ENCODE results near the gene RET.

The RET gene

GRCh38 chr10:43166207-43166879 is 89.5 kb downstream of the RET start:
- Histone ChIP-seq H3K9ac (ENCODE audit: insufficient read length) (no peak overlapping the region), H3K27ac (no peak overlapping the region)

GRCh38 chr10:43166880-43167497 is 90.1 kb downstream of the RET start:
- Histone ChIP-seq H3K4me3 (no peak overlapping the region), H3K36me3 (ENCODE audit: insufficient read depth, low read length) (no peaks in the 10 kb centered on the region), H3K9me3 (ENCODE audit: low read depth, low read length) (no peaks in the 10 kb centered on the region), H3K9ac (ENCODE audit: insufficient read length) (no peak overlapping the region), H3K27ac (no peak overlapping the region)
- TF ChIP-seq EZH2 (IDR thresholded peaks at IDR 0.05) (no peak), POLR2AphosphoS5 (IDR thresholded peaks at IDR 0.05; ENCODE audit: borderline replicate concordance, low read depth, low read length) (no peak), FOXP2 (optimal IDR thresholded peaks at IDR 0.05; ENCODE audit: control extremely low read depth, extremely low read length, insufficient read depth) (no peak)
- DNase-seq (ENCODE audit: low read depth, low spot score), result no peak

More at GRCh38 chr10:43166207-43166879, 89.5 kb downstream of the RET start:
- Histone ChIP-seq H3K36me3 (ENCODE audit: insufficient read depth, low read length) (no peaks in the 10 kb centered on the region), H3K4me3 (no peak overlapping the region), H3K9me3 (ENCODE audit: low read depth, low read length) (no peaks in the 10 kb centered on the region)
- DNase-seq (ENCODE audit: low read depth, low spot score), result no peak
- TF ChIP-seq POLR2AphosphoS5 (IDR thresholded peaks at IDR 0.05; ENCODE audit: borderline replicate concordance, low read depth, low read length), result no peak
- no peak for TF ChIP-seq EZH2 (IDR thresholded peaks at IDR 0.05)
- no peak for TF ChIP-seq FOXP2 (optimal IDR thresholded peaks at IDR 0.05; ENCODE audit: control extremely low read depth, extremely low read length, insufficient read depth)

- no peak for TF ChIP-seq EZH2 (IDR thresholded peaks at IDR 0.05)
- no peak for TF ChIP-seq FOXP2 (optimal IDR thresholded peaks at IDR 0.05; ENCODE audit: control extremely low read depth, extremely low read length, insufficient read depth)
- TF ChIP-seq POLR2AphosphoS5 (IDR thresholded peaks at IDR 0.05; ENCODE audit: borderline replicate concordance, low read depth, low read length), result no peak
- H3K4me3 ChIP-seq, result no peak overlapping the region
- H3K9ac ChIP-seq (ENCODE audit: insufficient read length), result no peak overlapping the region
- H3K9me3 ChIP-seq (ENCODE audit: low read depth, low read length), result no peaks in the 10 kb centered on the region
- no peak for DNase-seq (ENCODE audit: low read depth, low spot score)
- no peaks in the 10 kb centered on the region for H3K36me3 ChIP-seq (ENCODE audit: insufficient read depth, low read length)
- H3K27ac ChIP-seq, result no peak overlapping the region
These were observed 90.6 kb downstream of the RET start for GRCh38 chr10:43167498-43167889.

- DNase-seq (ENCODE audit: low read depth, low spot score), result no peak
- Histone ChIP-seq H3K27ac (no peak overlapping the region), H3K9me3 (ENCODE audit: low read depth, low read length) (no peaks in the 10 kb centered on the region), H3K36me3 (ENCODE audit: insufficient read depth, low read length) (no peaks in the 10 kb centered on the region), H3K9ac (ENCODE audit: insufficient read length) (no peak overlapping the region), H3K4me3 (no peak overlapping the region)
- TF ChIP-seq POLR2AphosphoS5 (IDR thresholded peaks at IDR 0.05; ENCODE audit: borderline replicate concordance, low read depth, low read length), result no peak
- TF ChIP-seq EZH2 (IDR thresholded peaks at IDR 0.05), result no peak
- no peak for TF ChIP-seq FOXP2 (optimal IDR thresholded peaks at IDR 0.05; ENCODE audit: control extremely low read depth, extremely low read length, insufficient read depth)
These were observed 93.6 kb downstream of the RET start for GRCh38 chr10:43170491-43170890.

GRCh38 chr10:43172645-43173044 is 95.8 kb downstream of the RET start:
- Histone ChIP-seq H3K36me3 (ENCODE audit: insufficient read depth, low read length) (peaks cover under 1% of the 10 kb centered on the region; the same call in 1 of the 2 replicates), H3K4me3 (no peak overlapping the region), H3K9me3 (ENCODE audit: low read depth, low read length) (no peaks in the 10 kb centered on the region), H3K27ac (no peak overlapping the region), H3K9ac (ENCODE audit: insufficient read length) (no peak overlapping the region)
- DNase-seq (ENCODE audit: low read depth, low spot score), result no peak
- TF ChIP-seq POLR2AphosphoS5 (IDR thresholded peaks at IDR 0.05; ENCODE audit: borderline replicate concordance, low read depth, low read length), result no peak
- no peak for TF ChIP-seq EZH2 (IDR thresholded peaks at IDR 0.05)
- no peak for TF ChIP-seq FOXP2 (optimal IDR thresholded peaks at IDR 0.05; ENCODE audit: control extremely low read depth, extremely low read length, insufficient read depth)

GRCh38 chr10:43173120-43173519 is 96.3 kb downstream of the RET start:
- Histone ChIP-seq H3K36me3 (ENCODE audit: insufficient read depth, low read length) (peaks cover 5% of the 10 kb centered on the region; the same call in 1 of the 2 replicates), H3K9me3 (ENCODE audit: low read depth, low read length) (no peaks in the 10 kb centered on the region), H3K9ac (ENCODE audit: insufficient read length) (no peak overlapping the region), H3K4me3 (no peak overlapping the region), H3K27ac (no peak overlapping the region)
- TF ChIP-seq POLR2AphosphoS5 (IDR thresholded peaks at IDR 0.05; ENCODE audit: borderline replicate concordance, low read depth, low read length) (no peak), FOXP2 (optimal IDR thresholded peaks at IDR 0.05; ENCODE audit: control extremely low read depth, extremely low read length, insufficient read depth) (no peak), EZH2 (IDR thresholded peaks at IDR 0.05) (no peak)
- no peak for DNase-seq (ENCODE audit: low read depth, low spot score)

- Histone ChIP-seq H3K27ac (no peak overlapping the region), H3K9ac (ENCODE audit: insufficient read length) (no peak overlapping the region), H3K36me3 (ENCODE audit: insufficient read depth, low read length) (peaks cover 5% of the 10 kb centered on the region; the same call in 1 of the 2 replicates), H3K4me3 (no peak overlapping the region), H3K9me3 (ENCODE audit: low read depth, low read length) (no peaks in the 10 kb centered on the region)
- no peak for DNase-seq (ENCODE audit: low read depth, low spot score)
- no peak for TF ChIP-seq POLR2AphosphoS5 (IDR thresholded peaks at IDR 0.05; ENCODE audit: borderline replicate concordance, low read depth, low read length)
These were observed 98.1 kb downstream of the RET start for GRCh38 chr10:43174969-43175368.

- Histone ChIP-seq H3K9me3 (ENCODE audit: low read depth, low read length) (no peaks in the 10 kb centered on the region), H3K4me3 (no peak overlapping the region), H3K36me3 (ENCODE audit: insufficient read depth, low read length) (peaks cover 5% of the 10 kb centered on the region; the same call in 1 of the 2 replicates), H3K27ac (no peak overlapping the region), H3K9ac (ENCODE audit: insufficient read length) (no peak overlapping the region)
- TF ChIP-seq POLR2AphosphoS5 (IDR thresholded peaks at IDR 0.05; ENCODE audit: borderline replicate concordance, low read depth, low read length), result no peak
- no peak for TF ChIP-seq FOXP2 (optimal IDR thresholded peaks at IDR 0.05; ENCODE audit: control extremely low read depth, extremely low read length, insufficient read depth)
- TF ChIP-seq EZH2 (IDR thresholded peaks at IDR 0.05), result no peak
- DNase-seq (ENCODE audit: low read depth, low spot score), result no peak
These were observed 99.4 kb downstream of the RET start for GRCh38 chr10:43176271-43176670.
